Esophagus mucosa (tissue), 1 donor: ENCODE data around the gene KICS2. TPM values are rescaled to one million over a fixed set of nuclear protein-coding genes. Genes with fewer than 3 reads are reported as not detected.
"Not testable (repeated sequence)": the region's sequence is repeated elsewhere in the genome, so short reads cannot be mapped to it uniquely, and the experiment has no call there.

ENCODE experiments used
- ATAC-seq: fragments of 200-7000 bp; cut with Tn5 transposase; one replicate; pipeline ENCODE4 v1.9.1; 2020
- total RNA-seq: library from RNA; stranded (reverse); gene quantifications from one replicate; pipeline ENCODE4 v1.2.4, GENCODE V29; 2023
- donor health status: DM: yes; HTN: yes; CAD: no.

KICS2 gene
- total RNA-seq: 8.2 TPM

DNA sequence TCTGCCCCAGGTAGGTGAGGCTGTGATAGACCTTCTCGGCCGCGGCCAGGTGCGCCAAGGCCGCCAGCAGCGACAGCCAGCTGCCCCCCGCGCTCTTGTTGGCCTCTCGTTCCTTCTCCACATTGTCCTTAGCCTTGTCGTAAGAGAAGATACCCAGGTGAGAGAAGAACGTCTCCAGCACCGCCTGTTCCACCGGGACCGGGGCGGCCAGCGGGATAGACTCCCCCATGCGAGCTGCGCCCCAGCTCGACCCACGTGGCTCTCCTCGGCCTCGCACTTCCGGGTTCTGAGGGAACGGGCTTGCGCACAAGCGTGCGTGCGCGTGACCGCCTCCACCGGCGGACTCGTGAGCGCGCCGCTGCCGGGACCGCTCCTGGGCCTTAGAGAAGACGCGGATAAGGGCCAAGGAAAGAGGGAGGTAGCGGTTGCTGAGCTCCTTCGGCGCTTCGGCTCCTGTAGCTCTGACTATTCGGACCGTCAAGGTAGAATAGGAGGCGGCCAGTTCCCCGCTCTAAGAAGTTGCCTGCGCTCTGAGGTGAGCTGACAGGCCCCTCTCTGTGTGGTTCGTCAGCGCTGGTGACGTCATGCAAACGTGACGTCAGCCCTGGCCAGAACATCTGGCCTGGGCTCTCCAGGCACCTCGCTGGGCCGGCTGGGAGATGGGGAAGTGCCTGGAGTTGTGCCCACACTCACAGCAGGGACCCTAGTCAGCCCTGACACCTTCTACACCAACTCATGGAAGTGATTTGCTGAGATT is at the start of gene KICS2:
Gene KICS2 (minus strand): TSS at position 288 of the 757 bp plus-strand sequence. CDS start 59 bp downstream, at position 229.
- ATAC-seq: peak; percentile 99

DNA sequence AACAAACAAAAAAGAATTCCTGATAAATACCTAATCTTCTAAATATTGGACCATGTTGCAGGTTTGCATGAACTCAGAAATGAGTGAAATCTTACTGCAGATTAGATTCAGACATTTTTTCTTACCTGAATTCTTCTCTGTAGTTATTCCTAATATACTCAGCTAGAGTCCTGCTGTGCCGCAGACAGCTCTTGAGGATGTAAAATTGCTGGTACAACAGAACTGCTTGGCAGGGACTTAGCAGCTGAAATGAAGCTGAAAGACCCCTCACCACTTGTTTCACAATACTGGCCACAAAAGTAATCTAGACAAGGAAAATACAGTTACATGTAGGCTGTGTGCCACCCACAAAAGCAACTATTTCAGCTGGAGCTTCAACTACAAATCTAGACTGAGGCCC is 48.3 kb upstream of the KICS2 start:
- no peak for ATAC-seq

DNA sequence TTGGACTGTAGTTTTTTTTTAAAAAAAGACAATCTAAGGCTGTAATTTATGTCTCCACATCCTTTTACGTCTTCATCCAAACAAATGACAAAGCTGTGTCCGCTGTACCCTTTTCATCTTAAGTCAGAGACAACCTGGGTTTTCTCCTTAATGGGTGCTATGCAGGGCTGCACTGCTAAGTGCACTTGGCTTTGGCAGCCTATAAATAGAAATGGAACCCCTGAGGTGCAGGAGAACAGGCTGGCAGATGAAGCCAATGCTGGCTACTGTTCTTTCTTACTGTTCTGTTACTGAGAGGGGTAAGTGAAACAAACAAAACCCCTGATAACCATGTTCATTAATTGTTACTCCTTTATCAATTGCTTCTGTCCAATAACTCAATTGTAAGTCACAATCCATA is 47.1 kb upstream of the KICS2 start:
- no peak for ATAC-seq

DNA sequence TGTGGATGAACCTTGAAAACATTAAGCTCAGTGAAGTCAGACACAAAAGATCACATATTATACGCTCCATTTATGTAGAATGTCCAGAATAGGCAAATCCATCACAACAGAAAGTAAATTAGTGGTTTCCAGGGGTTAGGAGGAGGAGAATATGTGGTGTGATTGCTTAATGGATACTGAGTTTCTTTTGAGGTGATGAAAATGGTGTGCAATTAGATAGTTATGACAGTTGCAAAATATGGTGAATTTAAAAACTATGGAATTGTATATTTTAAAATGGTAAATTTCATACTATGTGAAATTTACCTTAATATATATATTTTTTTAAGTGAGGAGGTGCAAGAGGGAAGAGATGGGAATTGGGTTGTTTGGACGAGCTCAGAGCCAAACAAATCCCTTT is 46.3 kb upstream of the KICS2 start:
- no peak for ATAC-seq

DNA sequence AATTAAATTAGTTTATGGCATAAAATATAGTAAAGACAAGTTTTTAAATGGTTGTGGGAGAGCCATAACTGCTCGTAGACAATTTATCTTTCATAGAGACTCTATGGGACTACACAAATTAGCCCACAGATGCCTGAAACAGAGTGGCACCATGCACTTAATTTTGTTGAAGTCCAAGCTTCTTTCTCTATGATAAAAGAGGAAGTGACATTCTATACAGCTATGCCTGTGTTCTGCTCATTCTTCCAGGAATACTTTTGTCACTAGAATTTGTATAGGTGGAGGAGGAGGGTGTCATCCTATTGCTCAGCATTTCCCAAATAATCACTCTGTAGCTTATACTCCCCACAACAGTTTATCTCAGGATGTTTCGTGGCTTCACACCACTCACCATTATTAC is 43.7 kb upstream of the KICS2 start:
- no peak for ATAC-seq

DNA sequence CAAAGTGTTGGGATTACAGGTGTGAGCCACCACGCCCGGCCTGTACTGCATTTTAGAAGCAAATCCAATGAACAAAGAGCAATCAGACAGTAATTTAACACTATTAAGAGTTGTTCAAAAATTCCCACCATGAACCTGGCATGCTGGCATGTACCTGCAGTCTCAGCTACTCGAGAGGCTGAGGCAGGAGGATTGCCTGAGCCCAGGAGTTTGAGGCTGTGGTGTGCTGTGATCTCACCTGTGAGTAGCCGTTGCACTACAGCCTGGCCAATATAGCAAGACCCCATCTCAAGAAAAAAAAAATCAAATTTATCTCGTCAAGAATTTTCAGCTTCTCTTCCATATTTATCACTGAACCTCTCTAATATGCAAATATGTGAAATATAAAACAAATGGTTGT is 39.7 kb upstream of the KICS2 start:
- ATAC-seq: no peak

DNA sequence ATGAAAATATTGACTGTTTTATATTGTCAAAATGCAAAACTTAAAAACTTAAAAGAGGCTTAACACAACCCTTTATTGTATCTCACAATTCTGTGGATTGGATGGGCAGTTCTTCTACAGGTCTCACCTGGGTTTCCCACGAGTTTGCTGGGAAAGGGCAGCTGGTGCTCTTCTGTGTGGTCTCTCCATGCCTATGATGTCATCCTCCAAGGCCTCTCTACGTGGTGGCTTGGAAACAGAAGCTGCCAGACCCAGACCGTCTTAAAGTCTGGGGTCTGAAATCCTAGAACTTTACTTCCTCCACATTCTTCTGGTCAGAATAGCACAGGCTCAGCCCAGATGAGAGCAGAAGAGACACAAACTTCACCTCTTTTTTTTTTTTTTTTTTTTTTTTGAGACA is 36.5 kb upstream of the KICS2 start:
- no peak for ATAC-seq

DNA sequence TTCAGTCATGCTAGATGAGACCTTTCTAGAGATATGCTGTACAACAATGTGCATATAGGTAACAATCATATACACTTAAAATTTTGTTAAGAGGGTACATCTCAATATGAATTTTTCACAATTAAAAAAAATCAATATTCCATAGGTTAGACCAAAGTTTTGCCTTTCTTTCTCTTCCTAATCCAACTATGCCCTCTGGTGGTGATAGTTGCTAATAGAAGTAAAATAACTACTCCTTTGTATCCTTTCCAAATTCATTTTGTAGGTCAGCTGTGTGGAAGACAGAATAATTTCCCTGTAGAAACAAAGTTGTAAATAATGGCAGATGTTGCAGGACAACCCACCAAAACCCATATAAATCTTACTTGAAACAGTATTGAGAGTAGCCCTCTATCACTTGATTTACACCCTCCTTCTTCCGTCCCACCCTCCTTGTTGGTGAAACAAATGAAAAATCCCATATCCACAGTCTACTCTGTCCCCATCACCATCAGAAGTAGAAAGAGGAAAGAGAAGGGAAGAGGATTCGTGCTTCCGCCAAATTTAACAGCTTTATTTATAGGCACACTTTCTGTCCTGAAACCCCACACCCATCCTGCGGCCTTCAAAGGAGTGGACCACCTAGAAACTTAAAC is 34.2 kb upstream of the KICS2 start:
- ATAC-seq: peak; percentile 50

DNA sequence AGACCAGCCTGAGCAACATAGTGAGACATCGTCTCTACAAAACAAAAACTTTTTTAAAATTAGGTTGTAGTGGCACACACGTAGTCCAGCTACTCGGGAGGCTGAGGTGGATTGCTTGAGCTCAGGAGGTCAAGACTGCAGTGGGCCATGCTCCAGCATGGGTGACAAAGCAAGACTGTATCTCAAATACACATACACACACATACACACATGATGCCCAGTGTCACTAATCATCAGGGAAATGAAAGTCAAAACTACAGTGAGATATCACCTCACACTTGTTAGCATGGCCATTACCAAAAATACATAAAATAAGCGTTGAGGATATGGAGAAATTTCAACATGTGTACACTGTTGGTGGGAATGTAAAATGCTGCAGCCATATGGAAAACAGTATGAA is 33.2 kb upstream of the KICS2 start:
- ATAC-seq: no peak

DNA sequence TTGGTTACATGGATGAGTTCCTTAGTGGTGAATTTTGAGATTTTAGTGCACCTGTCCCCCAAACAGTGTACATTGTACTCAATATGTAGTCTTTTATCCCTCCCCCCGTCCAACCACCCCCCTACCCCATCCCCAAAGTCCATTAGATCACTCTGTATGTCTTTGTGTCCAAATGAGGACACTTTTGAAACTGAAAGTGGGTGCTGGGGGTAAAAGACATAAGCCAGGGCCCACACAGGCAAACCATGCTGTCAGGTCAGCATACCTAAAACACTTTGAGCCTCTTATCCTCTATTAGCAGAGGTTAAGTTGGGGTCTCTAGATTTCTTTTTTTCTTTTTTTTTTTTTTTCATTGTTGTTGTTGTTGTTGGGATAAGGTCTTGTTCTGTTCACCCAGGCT is 31.3 kb upstream of the KICS2 start:
- no peak for ATAC-seq

DNA sequence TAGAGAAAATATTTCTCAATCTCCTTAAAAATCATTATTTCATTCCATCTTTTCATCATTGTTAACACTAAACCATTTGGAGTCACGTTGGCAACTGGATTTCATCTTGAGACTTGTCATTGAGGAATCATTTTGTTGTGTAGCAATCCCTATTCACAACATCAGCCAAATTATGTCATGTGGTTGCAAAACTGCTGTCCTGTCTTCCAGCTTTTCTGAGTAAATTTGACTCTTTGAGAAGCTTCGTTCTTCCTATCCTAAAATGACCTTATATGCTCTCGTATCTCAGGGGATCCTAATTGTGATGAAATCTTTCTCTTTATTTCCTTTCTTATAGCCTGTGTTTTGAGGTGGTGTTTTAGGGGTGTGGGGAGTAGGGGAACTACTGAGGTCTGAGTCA is 30.6 kb upstream of the KICS2 start:
- ATAC-seq: no peak

DNA sequence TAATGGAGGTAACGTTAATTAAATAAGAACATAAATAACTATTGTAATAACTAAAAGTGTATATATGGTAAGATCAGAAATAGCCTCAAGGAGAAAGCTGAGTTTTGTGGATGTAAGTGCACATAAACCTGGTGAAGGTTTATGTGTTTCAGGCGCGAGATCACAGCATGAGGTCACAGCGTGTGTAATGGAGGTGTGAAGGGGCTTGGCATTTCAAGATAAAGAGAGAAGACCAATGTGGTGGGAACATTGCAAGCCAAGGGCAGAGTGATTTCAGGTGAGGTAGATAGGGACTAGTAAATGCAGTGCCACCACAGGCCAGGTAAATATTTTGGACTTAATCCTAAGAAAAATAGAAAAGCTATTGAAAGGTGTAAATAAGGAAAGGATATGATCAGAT is 21.7 kb upstream of the KICS2 start:
- no peak for ATAC-seq

DNA sequence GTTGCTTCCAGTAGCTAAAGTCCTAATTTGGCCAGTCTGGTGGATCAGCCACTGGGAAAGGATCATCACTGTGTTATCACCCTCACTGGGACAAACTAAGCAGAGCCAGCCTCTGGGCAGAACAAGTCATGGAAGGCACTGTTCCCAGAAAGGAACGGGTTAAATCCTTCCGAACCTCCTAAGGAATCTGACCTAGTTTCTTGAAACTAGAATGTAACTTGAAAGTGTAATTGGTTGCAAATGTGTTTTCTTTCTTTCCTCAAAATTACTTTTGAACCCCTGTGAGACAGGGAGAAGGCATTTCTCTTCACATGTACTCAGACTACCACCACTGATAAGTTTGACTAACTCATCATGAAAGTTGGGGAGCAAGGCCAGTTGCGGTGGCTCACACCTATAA is 18.7 kb upstream of the KICS2 start:
- ATAC-seq: no peak

DNA sequence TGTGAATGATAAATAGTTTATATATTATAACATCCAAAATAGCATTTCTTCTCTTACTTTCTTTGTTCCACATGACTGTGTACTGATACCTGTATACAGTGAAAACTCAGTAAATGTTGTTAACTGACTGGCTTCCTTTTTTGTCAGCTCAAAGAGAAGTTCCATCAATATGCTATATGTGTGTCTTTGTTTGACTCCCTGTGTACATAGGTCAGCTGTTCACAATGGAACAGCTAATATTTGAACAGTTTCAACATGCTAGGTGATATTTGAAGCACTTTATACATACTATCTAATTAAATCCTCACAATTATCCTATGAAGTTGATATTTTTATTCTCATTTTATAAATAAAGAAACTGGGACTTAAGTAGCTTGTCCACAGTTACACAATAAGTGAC is 15.3 kb upstream of the KICS2 start:
- ATAC-seq: no peak

DNA sequence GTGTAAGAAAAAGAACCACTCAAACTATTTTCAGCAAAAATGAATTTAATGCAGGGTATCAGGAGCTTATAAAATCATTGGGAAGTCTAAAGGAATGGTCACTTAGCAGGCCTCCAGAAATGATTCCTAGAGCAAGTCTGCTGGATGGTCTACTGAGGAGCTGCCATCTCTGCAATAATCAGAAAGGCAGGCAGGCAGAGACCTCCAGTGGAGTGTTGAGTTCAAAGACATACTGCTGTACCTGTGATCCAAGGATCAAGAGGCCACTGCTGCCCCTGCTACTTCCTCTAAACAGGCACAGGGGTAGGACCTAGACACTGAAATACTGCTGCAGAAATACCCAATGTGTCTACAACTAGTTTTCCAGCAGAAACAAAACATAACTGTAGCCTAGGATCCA is 14.5 kb upstream of the KICS2 start:
- peak; percentile 20 for ATAC-seq

DNA sequence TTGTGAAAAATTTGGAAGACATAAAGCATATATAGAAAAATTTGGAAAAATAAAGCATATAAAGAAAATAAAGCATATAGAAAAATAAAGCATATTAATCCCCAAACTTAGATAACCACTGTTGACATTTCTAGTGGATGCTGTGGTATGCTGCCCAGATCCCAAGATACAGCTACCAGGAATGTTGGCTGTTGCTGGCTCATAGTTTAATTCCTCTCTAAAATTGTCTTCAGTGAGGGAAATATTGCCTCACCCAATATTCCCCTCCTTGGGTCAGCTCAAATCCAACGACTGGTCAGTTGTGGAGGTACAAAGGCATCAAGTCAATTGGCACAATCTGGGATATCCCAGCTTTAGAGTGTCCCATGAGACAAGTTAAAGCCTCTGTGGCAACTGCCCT is 10.1 kb upstream of the KICS2 start:
- no peak for ATAC-seq

DNA sequence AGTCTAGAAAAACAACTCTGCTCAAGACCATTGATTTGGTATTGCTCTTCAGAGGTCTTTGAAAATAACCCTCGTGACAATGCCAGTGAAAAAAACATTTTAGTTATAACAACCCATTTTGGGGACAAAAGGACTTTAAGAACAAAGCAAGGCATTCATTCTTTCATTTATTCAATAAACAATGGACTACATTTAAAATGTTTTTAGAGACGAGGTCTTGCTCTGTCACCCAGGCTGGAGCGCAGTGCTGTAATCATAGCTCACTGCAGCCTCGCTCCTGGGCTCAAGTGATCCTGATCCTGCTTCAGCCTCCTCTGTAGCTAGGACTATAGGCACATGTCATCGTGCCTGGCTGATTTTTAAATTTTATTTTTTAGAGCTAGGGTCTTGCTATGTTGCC is 7.7 kb upstream of the KICS2 start:
- ATAC-seq: no peak

DNA sequence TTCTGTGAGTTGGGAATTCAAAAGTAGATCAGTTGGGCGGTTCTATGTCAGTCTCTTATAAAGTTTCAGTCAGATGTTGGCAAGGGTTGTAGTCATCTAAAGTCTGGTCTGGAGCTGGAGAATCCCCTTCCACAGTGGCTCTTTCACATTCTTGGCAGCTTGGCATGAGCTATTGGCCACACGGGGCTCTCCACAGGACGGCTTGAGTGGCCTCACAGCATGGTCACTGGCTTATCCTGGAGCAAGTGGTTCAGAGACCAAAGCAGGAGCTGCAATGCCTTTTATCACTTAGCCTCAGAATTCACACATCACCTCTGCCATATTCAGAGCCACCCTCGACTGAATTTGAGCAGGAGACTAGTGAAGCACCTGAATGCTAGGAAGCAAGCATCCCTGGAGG is 7.1 kb upstream of the KICS2 start:
- no peak for ATAC-seq

DNA sequence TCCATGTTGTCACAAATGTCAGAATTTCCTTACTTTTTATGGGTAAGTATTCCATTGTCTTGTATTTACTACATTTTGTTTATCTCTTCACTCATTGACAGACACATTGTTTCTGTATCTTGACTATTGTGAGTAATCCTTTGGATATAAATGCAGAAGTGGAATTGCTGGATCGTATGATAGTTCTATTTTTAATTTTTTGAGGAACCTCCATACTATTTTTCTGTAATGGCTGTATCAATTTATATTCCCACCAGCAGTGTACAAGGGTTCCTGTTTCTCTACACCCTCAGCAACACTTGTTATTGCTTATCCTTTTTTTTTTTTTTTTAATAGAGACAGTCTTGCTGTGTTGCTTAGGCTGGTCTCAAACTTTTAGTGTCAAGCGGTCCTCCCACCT is 3.5 kb upstream of the KICS2 start:
- ATAC-seq: no peak

DNA sequence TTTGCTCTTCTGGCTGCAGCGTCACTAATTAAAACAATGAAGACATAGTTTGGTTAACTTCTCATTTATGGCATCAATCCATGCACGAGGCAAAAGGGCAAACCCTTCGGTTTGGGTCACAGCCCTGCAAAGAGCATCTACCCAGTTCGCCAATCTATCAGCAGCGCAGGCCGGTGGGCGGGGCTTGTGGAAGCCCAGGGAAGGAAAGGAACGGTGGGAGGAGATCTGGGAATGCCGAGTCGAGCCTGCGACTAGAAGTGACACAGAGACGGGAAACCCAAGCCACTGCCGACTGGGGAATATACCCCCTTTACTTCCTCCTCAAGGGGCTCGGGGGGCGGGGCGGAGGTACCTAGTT is 466 bp downstream of the KICS2 start:
- ATAC-seq: peak; percentile 79

DNA sequence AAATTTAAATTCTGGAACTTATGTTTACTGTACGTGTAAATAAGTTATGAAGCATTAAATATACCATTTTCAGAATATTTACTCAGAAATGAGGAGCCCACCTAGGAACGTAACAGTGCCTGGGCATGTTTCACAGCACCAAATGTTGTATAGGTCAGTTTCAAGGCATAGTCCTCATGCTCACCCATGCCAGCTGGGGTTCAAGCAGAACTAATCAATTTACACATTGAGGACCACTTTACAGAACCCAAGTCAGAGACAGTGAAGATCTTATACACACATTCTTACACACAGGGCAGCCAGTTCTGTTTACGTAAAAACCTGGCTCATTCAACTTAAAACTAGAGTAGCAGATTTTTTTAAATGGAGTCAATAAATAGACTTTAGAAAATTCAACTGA is 2.0 kb downstream of the KICS2 start:
- no peak for ATAC-seq

DNA sequence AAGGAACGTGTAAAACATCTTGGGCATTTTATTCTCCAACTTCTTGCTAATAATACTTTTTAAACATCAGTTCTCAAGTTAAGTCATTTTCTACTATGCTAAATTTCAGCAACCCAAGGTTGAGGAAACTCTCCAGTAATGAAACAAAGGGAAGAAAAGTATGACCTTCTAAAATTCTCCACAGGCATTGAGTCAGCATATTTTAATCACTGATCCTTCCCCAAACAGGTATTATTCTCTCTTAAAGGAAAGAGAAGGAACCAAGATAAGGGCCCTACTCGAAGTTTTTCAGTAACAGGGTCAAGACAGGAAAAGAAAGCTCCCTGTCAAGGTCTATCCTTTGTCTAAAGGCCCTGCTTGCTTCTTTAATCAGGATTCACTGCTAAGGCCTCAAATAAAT is 3.0 kb downstream of the KICS2 start:
- ATAC-seq: no peak

DNA sequence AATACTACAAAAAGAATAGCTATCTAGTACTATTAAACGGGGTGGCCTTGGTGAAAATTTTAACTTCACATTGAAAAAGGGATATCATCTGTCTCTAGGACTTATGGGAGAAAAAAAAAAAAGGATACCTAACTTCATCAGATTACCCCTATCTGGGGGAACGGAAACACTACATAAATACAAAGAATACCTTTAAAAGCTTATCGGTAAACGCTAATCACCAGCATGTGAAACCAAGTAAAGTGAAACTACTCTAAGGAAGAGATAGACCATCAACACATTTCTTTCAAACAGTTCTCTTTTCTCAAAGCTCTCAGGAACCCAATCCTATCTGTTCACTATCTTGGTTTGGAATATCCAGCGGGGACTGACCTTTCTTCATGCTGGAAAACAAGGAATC is 3.5 kb downstream of the KICS2 start:
- ATAC-seq: no peak

DNA sequence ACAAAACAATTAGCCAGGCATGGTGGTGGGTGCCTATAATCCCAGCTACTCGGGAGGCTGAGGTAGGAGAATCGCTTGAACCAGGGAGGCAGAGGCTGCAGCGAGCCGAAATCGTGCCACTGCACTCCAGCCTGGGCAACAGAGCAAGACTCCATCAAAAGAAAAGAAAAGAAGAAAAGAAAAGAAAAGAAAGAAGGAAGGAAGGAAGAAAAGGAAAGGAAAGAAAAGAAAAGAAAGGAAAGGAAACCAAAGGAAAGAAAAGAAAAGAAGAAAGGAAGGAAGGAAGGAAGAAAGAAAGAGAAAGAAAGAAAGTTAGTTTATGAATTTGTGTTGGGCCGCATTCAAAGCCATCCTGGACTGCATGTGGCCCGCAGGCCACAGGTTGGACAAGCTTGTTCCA is 4.5 kb downstream of the KICS2 start:
- not testable (repeated sequence) for ATAC-seq

DNA sequence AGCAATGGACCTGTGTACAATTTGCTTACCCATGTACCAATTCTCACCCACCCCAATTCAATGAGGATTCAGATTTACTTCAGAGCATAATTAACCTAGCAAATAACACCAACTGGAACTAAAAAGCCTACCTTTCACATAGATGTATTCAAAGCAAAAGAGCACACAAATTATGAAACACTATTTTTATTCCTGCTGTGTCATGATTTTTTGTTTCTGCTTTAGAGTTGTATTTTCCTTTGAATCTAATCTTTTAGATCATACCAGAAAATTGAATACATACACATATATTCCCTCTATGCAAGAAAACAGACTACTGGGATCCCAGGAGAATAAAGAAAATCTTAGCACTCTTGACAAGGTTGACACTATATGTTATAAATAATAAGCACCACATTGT is 5.9 kb downstream of the KICS2 start:
- no peak for ATAC-seq
